ENCODE results near the gene AP4S1. TPM values are rescaled to one million over a fixed set of nuclear protein-coding genes. Genes with fewer than 3 reads are reported as not detected.
"Not testable (repeated sequence)": the region's sequence is repeated elsewhere in the genome, so short reads cannot be mapped to it uniquely, and the experiment has no call there.

The AP4S1 gene
- total RNA-seq, 4 donors from 2014 or later: 4.2 to 10.7 (median 6.0) TPM

- no peaks in the 10 kb centered on the region for H3K27me3 ChIP-seq
- H3K9me3 ChIP-seq: no peaks in the 10 kb centered on the region
- no peaks in the 10 kb centered on the region for H3K36me3 ChIP-seq
- TF ChIP-seq CTCF (IDR thresholded peaks at IDR 0.05): no peak
- no peak for TF ChIP-seq POLR2A (IDR thresholded peaks at IDR 0.05)
- no peak overlapping the region for H3K27ac ChIP-seq
- no peak overlapping the region for H3K4me3 ChIP-seq
- peaks cover 0 to 25% (median 0%) of the 10 kb centered on the region in 4 donors for H3K4me1 ChIP-seq
- DNase-seq: no peak
Observed at GRCh38 chr14:31037709-31038221, 12.3 kb downstream of the AP4S1 start.

- Histone ChIP-seq H3K9me3 (no peaks in the 10 kb centered on the region), H3K4me3 (no peak overlapping the region), H3K27me3 (no peaks in the 10 kb centered on the region), H3K27ac (no peak overlapping the region), H3K36me3 (no peaks in the 10 kb centered on the region), H3K4me1 (peaks cover 0 to 21% (median 0%) of the 10 kb centered on the region in 4 donors)
- no peak for TF ChIP-seq CTCF (IDR thresholded peaks at IDR 0.05)
- TF ChIP-seq POLR2A (IDR thresholded peaks at IDR 0.05): no peak
- DNase-seq: no peak
Observed at GRCh38 chr14:31038521-31039166, 13.2 kb downstream of the AP4S1 start.

- no peak overlapping the region for H3K27ac ChIP-seq
- no peak overlapping the region for H3K4me3 ChIP-seq
- H3K4me1 ChIP-seq: peaks cover 0 to 17% (median 0%) of the 10 kb centered on the region in 4 donors
- TF ChIP-seq CTCF (IDR thresholded peaks at IDR 0.05): no peak
- TF ChIP-seq POLR2A (IDR thresholded peaks at IDR 0.05): no peak
- no peaks in the 10 kb centered on the region for H3K27me3 ChIP-seq
- H3K36me3 ChIP-seq: no peaks in the 10 kb centered on the region
- no peaks in the 10 kb centered on the region for H3K9me3 ChIP-seq
- no peak for DNase-seq
Observed at GRCh38 chr14:31042300-31042699, 16.9 kb downstream of the AP4S1 start.

- not testable (repeated sequence) for H3K9me3 ChIP-seq, DNase-seq, H3K36me3 ChIP-seq, H3K4me3 ChIP-seq, H3K27me3 ChIP-seq, H3K27ac ChIP-seq
- H3K4me1 ChIP-seq: peaks cover 0 to 13% (median 0%) of the 10 kb centered on the region in 4 donors
Observed at GRCh38 chr14:31042893-31043292, 17.4 kb downstream of the AP4S1 start.

- H3K36me3 ChIP-seq: no peaks in the 10 kb centered on the region
- DNase-seq: no peak
- no peaks in the 10 kb centered on the region for H3K27me3 ChIP-seq
- no peak overlapping the region for H3K4me3 ChIP-seq
- no peak overlapping the region for H3K27ac ChIP-seq
- no peaks in the 10 kb centered on the region for H3K9me3 ChIP-seq
- TF ChIP-seq POLR2A (IDR thresholded peaks at IDR 0.05) (no peak), CTCF (IDR thresholded peaks at IDR 0.05) (no peak)
- H3K4me1 ChIP-seq: peaks cover 0 to 9% (median 0%) of the 10 kb centered on the region in 4 donors
Observed at GRCh38 chr14:31043379-31043778, 17.9 kb downstream of the AP4S1 start.

GRCh38 chr14:31045501-31046080 is 20.1 kb downstream of the AP4S1 start:
- no peak overlapping the region for H3K4me3 ChIP-seq
- H3K4me1 ChIP-seq: no peaks in the 10 kb centered on the region
- no peaks in the 10 kb centered on the region for H3K9me3 ChIP-seq
- no peaks in the 10 kb centered on the region for H3K36me3 ChIP-seq
- no peak overlapping the region for H3K27ac ChIP-seq
- no peak for DNase-seq
- no peak for TF ChIP-seq CTCF (IDR thresholded peaks at IDR 0.05)
- no peak for TF ChIP-seq POLR2A (IDR thresholded peaks at IDR 0.05)
- no peaks in the 10 kb centered on the region for H3K27me3 ChIP-seq
